Stimulated activated CD8-positive, alpha-beta memory T cell treated with anti-CD3 and anti-CD28 coated beads, Interleukin-4, amount 100 ng/mL, for 24 hours (primary cell): Measurements from ENCODE around the gene EPHA5.

Experiments
- DNase-seq: peaks from one replicate; pipeline ENCODE4 v3.0.0-alpha.2; 2020; ENCODE audit warnings: low read depth

EPHA5 gene

GRCh38 chr4:65670331-65671031, at the start of gene EPHA5:
TSS of gene EPHA5 (minus strand) at chr4:65670489. CDS start at chr4:65669742, 747 bp downstream.
- no peak for DNase-seq

GRCh38 chr4:65719635-65720034, 49.3 kb upstream of the EPHA5 start:
- no peak for DNase-seq

DNA sequence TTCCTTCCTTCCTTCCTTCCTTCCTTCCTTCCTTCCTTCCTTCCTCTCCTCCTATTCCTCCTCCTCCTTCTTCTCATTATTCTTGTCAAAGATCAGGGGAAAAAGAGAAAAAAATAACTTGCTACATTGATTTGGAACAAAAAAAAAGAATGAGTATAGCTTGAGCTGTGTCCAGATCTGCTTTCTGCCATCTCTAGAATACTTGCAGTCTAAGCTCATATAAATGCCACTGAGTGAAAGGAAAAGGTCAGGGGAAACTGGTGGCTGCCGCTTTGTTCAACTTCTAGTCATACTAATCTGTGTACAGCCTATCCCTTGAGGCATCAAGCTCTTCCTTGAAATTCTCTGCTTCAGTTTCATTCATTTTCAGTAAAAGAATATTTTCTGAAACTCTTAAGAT, 28.3 kb upstream of the EPHA5 start:
- DNase-seq: no peak

- DNase-seq: no peak
Measured at GRCh38 chr4:65696436-65696835, 26.1 kb upstream of the EPHA5 start.

- DNase-seq: no peak
Measured at GRCh38 chr4:65671372-65671771, 1.1 kb upstream of the EPHA5 start.

GRCh38 chr4:65670020-65670330, 314 bp downstream of the EPHA5 start:
- no peak for DNase-seq

GRCh38 chr4:65669111-65670019, 924 bp downstream of the EPHA5 start:
- DNase-seq: no peak

- DNase-seq: no peak
Measured at GRCh38 chr4:65668201-65669089, 1.8 kb downstream of the EPHA5 start.

DNA sequence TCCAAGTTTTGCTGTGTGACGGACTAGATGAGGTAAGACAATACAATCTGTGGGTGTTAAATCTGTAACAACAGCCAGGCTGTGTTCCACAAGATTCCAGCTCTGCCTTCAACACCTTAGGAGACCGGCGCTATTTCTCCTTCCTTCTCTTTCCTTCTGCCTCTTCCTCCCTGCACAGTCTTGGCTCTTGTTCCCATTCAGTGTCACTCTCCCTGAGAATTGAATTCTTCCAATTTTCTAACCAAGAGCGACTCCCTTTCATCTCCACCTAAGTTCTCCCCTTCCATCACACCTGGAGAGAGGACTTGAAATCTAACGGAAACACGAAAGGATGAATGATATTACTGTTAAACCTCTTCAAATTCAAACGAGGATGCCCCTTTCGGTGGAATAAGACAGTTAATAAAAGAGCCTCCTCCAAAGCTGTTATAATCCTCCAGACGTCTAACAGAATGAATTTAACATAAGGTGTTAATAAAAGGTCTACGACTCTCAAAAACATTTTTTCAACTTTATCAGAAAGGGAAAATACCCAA, 2.7 kb downstream of the EPHA5 start:
- DNase-seq: no peak

GRCh38 chr4:65665771-65666523, 4.3 kb downstream of the EPHA5 start:
- no peak for DNase-seq

DNA sequence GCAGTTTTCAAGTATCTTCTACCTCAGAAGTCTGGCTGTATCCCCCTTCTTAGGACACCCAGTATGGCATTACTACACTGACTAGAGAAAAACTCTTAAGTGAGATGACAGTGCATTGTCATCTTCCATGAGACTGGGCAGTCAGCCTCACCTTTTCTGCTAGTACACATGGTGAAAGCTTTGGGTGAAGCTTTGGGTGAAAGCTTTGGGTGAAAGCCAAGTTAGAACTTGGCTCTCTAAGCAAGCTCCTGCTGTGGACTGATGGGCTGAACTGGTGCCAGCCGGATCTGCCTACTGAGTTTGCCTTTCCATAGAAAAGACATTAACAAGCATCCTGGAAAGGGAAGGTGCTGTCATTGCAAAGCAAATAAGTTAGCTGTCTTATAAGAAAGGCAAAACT, 8.8 kb downstream of the EPHA5 start:
- DNase-seq: no peak

GRCh38 chr4:65658117-65658516, 12.2 kb downstream of the EPHA5 start:
- DNase-seq: no peak

DNA sequence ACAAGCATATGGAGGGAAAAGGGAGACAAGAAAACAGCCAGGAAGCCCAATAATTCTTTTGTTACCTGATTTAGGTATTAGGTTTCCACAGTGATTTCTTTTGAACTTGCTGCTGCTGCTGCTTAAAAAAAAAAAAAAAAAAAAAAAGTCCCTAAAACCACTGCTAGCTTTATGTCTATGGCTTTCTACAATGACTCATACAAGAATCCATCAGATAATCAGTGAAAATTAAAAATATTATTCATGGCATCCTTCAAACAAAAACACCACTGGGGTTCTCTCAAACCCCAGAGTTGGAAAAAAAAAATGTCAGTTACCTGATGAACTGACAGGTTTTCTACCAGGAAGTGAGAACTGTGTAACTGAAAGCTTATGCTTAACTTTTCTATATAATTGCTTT, 14.3 kb downstream of the EPHA5 start:
- no peak for DNase-seq

DNA sequence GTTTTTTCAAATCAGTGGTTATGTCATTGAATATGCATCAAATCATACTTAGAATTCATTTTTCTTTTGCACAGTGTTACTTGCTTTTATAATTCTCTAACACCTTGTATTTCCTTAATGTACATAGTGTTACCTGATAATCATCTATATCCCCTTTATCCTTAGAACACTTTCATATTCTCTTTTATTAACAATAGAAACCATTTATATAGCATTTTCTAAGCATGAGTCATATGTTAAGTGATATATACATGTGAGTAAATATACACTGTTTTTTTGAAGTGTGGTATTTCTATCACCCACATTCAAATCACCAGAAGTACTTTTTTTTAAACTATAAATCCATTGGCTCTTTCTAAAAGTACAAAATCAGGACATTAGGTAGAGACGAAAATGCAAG, 15.3 kb downstream of the EPHA5 start:
- DNase-seq: no peak

DNA sequence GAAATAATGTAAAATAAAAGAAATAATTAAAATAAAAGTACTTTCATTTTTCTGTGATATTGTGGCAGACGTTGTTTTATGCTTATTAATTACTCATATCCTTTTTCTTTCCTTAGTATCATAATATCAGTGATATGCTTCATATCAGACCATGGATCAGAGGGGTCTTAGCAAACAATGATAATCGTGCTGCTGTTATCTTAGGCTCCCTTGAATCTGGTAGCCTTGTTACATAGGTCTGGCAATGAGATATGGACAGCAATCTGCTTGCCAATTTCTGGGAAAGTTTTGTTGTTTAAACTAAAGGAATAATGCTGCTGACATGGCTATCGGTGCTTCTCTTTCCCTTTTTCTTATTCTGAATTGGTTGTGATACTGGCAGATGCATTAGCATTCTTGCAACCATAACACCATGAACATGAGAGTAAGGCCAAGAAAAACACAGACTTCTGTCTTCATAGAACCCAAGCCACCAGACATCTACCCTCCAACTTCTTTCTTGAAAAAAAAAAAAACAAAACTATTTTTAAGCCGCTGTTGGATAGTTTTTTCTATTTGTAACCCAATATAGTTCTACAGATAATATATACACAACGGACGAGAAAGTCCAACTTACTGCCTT, 16.4 kb downstream of the EPHA5 start:
- no peak for DNase-seq

DNA sequence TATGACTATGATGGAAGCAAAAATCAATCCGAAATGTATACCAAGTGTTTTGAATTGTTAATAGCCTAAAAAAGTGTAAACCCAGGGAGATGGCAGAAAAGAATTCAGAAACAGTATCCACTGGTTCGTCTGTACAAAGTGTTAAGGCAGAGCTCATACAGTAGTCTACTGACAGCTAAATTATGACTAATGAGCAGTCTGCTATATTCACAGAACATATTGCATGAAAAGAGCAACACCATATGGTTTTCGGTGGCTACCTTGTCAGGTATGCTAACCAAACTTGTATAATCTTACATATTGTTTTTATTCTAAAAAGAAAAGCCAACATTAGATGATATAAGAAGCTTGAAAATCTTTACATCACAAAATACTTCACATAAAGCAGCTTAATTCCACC, 18.5 kb downstream of the EPHA5 start:
- no peak for DNase-seq

DNA sequence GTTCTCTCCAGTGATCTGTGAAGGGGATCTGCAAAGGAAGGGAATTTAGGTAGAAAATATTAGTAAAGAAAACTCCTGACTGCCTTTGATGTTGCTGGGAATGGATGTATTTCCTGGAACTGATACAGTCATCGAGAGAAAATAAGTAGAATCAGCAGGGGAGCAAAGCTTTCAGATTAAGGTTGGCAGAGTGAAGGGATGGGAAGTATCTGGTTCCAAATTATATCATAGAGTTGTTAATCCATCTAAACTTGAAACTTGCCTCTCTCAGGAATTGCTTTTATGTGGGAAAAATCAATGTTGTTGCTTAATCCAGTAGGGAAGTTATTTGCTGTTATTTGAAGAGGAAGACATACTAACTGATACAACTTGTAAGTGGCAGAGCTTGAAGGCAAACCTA, 19.3 kb downstream of the EPHA5 start:
- DNase-seq: no peak

- no peak for DNase-seq
Measured at GRCh38 chr4:65646136-65646535, 24.2 kb downstream of the EPHA5 start.

GRCh38 chr4:65645185-65645584, 25.1 kb downstream of the EPHA5 start:
- no peak for DNase-seq

GRCh38 chr4:65635051-65635821, 35.1 kb downstream of the EPHA5 start:
- DNase-seq: no peak
